SK-N-SH (cell line): ENCODE measurements around the gene CTLA4. TPM values are rescaled to one million over a fixed set of nuclear protein-coding genes. Genes with fewer than 3 reads are reported as not detected.

ENCODE experiments used
- CTCF ChIA-PET: fragments of 300-600, 350-600 bp; formaldehyde crosslinking; extraction: SDS; loops from one replicate; lab custom pipeline; 2021; lab: Yijun Ruan, JAX
- POLR2A ChIA-PET: fragments of 350-600 bp; sonication (Branson Sonifier 250); formaldehyde crosslinking; extraction: SDS; loops from one replicate; lab custom pipeline; 2020; ENCODE audit warnings: antibody characterized with exemption, inconsistent platforms; lab: Yijun Ruan, JAX
- DNase-seq: peaks from one replicate; pipeline ENCODE4 v3.0.0; 2012
- H2AFZ ChIP-seq: fragments of 200-600 bp; sonication (generic); 2 replicates; pipeline ENCODE4 v1.8.1; 2016; ENCODE audit warnings: antibody characterized with exemption, mild to moderate bottlenecking, low read depth
- H3F3A ChIP-seq: fragments of 200-600 bp; sonication (generic); replicated peaks from 2 replicates; pipeline ENCODE3; 2016; ENCODE audit warnings: antibody characterized with exemption, mild to moderate bottlenecking; ENCODE audit not compliant: insufficient read depth
- H3K27ac ChIP-seq, 2 experiments: fragments of 200-500 bp in 1 of 2; fragments of 200-600 bp in 1 of 2; sonication (Bioruptor generic) in 1 of 2; sonication (generic), shearing (Covaris generic) in 1 of 2; 2 replicates each; pipeline versions ENCODE4 v1.5.1 to v1.6.1; 2014 to 2016; ENCODE audit warnings: low read depth in 2 of 2, inconsistent platforms in 1 of 2, low read length in 1 of 2, mild to moderate bottlenecking in 1 of 2, mixed read lengths in 1 of 2
- H3K27me3 ChIP-seq: fragments of 200-600 bp; sonication (generic), shearing (Covaris generic); 2 replicates; pipeline ENCODE4 v1.6.1; 2016; ENCODE audit warnings: mixed run types; ENCODE audit not compliant: insufficient read depth
- H3K36me3 ChIP-seq, 2 experiments: fragments of 200-500 bp in 1 of 2; fragments of 200-600 bp in 1 of 2; sonication (Bioruptor generic) in 1 of 2; sonication (generic) in 1 of 2; replicated peaks in 1 of 2; 2 replicates each; pipeline versions ENCODE3 to v1.5.1; 2014 to 2016; ENCODE audit warnings: low read length in 1 of 2, mild to moderate bottlenecking in 1 of 2; ENCODE audit not compliant: insufficient read depth in 2 of 2, control insufficient read depth in 1 of 2
- H3K4me1 ChIP-seq, 2 experiments: fragments of 200-500 bp in 1 of 2; fragments of 200-600 bp in 1 of 2; sonication (Bioruptor generic) in 1 of 2; sonication (generic), shearing (Covaris generic) in 1 of 2; 2 replicates each; pipeline versions ENCODE4 v1.5.1 to v1.6.1; 2014 to 2016; ENCODE audit warnings: low read depth in 1 of 2, low read length in 1 of 2, mixed run types in 1 of 2; ENCODE audit not compliant: insufficient read depth in 2 of 2, control insufficient read depth in 1 of 2
- H3K4me2 ChIP-seq: fragments of 200-600 bp; sonication (generic), shearing (Covaris generic); 2 replicates; pipeline ENCODE4 v1.6.1; 2017; ENCODE audit warnings: mixed run types
- H3K4me3 ChIP-seq, 2 experiments: fragments of 200-500 bp in 1 of 2; fragments of 200-600 bp in 1 of 2; sonication (Bioruptor generic) in 1 of 2; sonication (generic), shearing (Covaris generic) in 1 of 2; 2 replicates each; pipeline versions ENCODE4 v1.5.1 to v1.8.1; 2014 to 2016; ENCODE audit warnings: low read depth in 2 of 2, inconsistent platforms in 1 of 2, low read length in 1 of 2, mild to moderate bottlenecking in 1 of 2, mixed read lengths in 1 of 2, moderate library complexity in 1 of 2
- H3K79me2 ChIP-seq: fragments of 200-600 bp; sonication (generic); 2 replicates; pipeline ENCODE4 v1.8.1; 2017; ENCODE audit warnings: mild to moderate bottlenecking; ENCODE audit not compliant: insufficient read depth
- H3K9ac ChIP-seq: fragments of 200-600 bp; sonication (generic); 2 replicates; pipeline ENCODE4 v1.6.1; 2017; ENCODE audit warnings: mixed run types
- H3K9me2 ChIP-seq: fragments of 200-600 bp; sonication (generic); 2 replicates; pipeline ENCODE4 v1.6.1; 2017; ENCODE audit warnings: mixed run types
- H3K9me3 ChIP-seq: fragments of 200-600 bp; sonication (generic); 2 replicates; pipeline ENCODE4 v1.6.1; 2017; ENCODE audit warnings: mixed run types, mild to moderate bottlenecking, moderate library complexity
- H4K20me1 ChIP-seq: fragments of 200-600 bp; sonication (generic); 2 replicates; pipeline ENCODE4 v1.6.1; 2017; ENCODE audit warnings: mild to moderate bottlenecking, mixed run types; ENCODE audit not compliant: insufficient read depth
- CHD2 ChIP-seq: fragments of 150-350 bp; IDR thresholded peaks from 2 replicates; pipeline ENCODE4 v1.6.1; 2018; ENCODE audit warnings: low read length; ENCODE audit not compliant: partially characterized antibody
- ELF1 ChIP-seq: IDR thresholded peaks from 2 replicates; pipeline ENCODE4 v1.4.0; 2012
- EP300 ChIP-seq, 2 experiments: IDR thresholded peaks; 2 replicates each; pipeline versions ENCODE4 v1.4.0 to v1.6.1; 2012; ENCODE audit warnings: borderline replicate concordance in 1 of 2, low read depth in 1 of 2, low read length in 1 of 2
- EZH2phosphoT487 ChIP-seq: fragments of 200-600 bp; sonication (generic); IDR thresholded peaks from 2 replicates; pipeline ENCODE4 v1.6.1; 2017; ENCODE audit warnings: low read depth, mixed run types, mild to moderate bottlenecking, antibody characterized with exemption, moderate library complexity, borderline replicate concordance
- FOXJ3 ChIP-seq: sonication (generic); formaldehyde crosslinking; IDR thresholded peaks from 2 replicates; pipeline ENCODE4 v1.5.1; 2020; ENCODE audit warnings: mild to moderate bottlenecking, missing genetic modification reagents
- FOXM1 ChIP-seq: IDR thresholded peaks from 2 replicates; pipeline ENCODE4 v1.4.0; 2012; ENCODE audit warnings: low read depth, mild to moderate bottlenecking
- GATA2 ChIP-seq: sonication (generic); formaldehyde crosslinking; IDR thresholded peaks from 2 replicates; pipeline ENCODE4 v1.5.0; 2020; ENCODE audit warnings: mild to moderate bottlenecking, missing genetic modification reagents
- MEF2A ChIP-seq: IDR thresholded peaks from 2 replicates; pipeline ENCODE4 v1.4.0; 2012; ENCODE audit warnings: low read depth, borderline replicate concordance
- NFIC ChIP-seq: IDR thresholded peaks from 2 replicates; pipeline ENCODE4 v1.4.0; 2012; ENCODE audit warnings: borderline replicate concordance
- NRF1 ChIP-seq: IDR thresholded peaks from 2 replicates; pipeline ENCODE4 v1.6.1; 2012; ENCODE audit warnings: low read depth, mild to moderate bottlenecking, low read length
- POLR2AphosphoS5 ChIP-seq: IDR thresholded peaks from 2 replicates; pipeline ENCODE4 v1.6.1; 2012; ENCODE audit warnings: low read depth, low read length
- RAD21 ChIP-seq: IDR thresholded peaks from 2 replicates; pipeline ENCODE4 v1.6.1; 2012; ENCODE audit warnings: mild to moderate bottlenecking, low read length
- RFX5 ChIP-seq: IDR thresholded peaks from 2 replicates; pipeline ENCODE4 v1.6.1; 2012; ENCODE audit warnings: mild to moderate bottlenecking, improper control_type of control experiment, low read length
- RXRA ChIP-seq: IDR thresholded peaks from 2 replicates; pipeline ENCODE4 v1.4.0; 2012; ENCODE audit warnings: low read depth, mild to moderate bottlenecking, borderline replicate concordance
- SMC3 ChIP-seq: IDR thresholded peaks from 2 replicates; pipeline ENCODE4 v1.6.1; 2012; ENCODE audit warnings: low read depth, low read length, improper control_type of control experiment
- TAF1 ChIP-seq: IDR thresholded peaks from 2 replicates; pipeline ENCODE4 v1.6.1; 2012; ENCODE audit warnings: low read depth, mild to moderate bottlenecking, low read length, moderate library complexity, borderline replicate concordance
- TCF12 ChIP-seq: IDR thresholded peaks from 2 replicates; pipeline ENCODE4 v1.4.0; 2012
- YY1 ChIP-seq: IDR thresholded peaks from 2 replicates; pipeline ENCODE4 v1.4.0; 2012; ENCODE audit warnings: low read depth, mild to moderate bottlenecking
- WGBS: methylation state at CpG from one replicate; pipeline ENCODE4 v1.1.6; 2017; ENCODE audit warnings: low lambda C conversion rate; 5-methylcytosine and 5-hydroxymethylcytosine counted together
- polyA plus RNA-seq, 3 experiments: library from polyadenylated mRNA; depleted of rRNA; stranded (reverse); fragments of >200 nt; gene quantifications; 2 replicates each; pipeline ENCODE4 v1.2.3, GENCODE V29; 2012
- TF ChIP-seq, protein P1 (sequence below): IDR thresholded peaks from 2 replicates; pipeline ENCODE4 v1.4.0; 2012; ENCODE audit warnings: low read depth, borderline replicate concordance
- TF ChIP-seq, protein P2 (sequence below): fragments of 150-350 bp; IDR thresholded peaks from 2 replicates; pipeline ENCODE4 v1.6.1; 2017; ENCODE audit warnings: antibody characterized with exemption, low read length, low read depth, borderline replicate concordance
- TF ChIP-seq, protein P3 (sequence below): IDR thresholded peaks from 2 replicates; pipeline ENCODE4 v1.4.0; 2012; ENCODE audit warnings: low read depth, borderline replicate concordance
- TF ChIP-seq, protein P4 (sequence below): fragments of 150-350 bp; IDR thresholded peaks from 2 replicates; pipeline ENCODE4 v1.6.1; 2016; ENCODE audit warnings: mild to moderate bottlenecking, low read depth, low read length

The CTLA4 gene
- polyA plus RNA-seq, 1 of the 3 experiments (the other 2 are of a cell fraction): not detected

DNA sequence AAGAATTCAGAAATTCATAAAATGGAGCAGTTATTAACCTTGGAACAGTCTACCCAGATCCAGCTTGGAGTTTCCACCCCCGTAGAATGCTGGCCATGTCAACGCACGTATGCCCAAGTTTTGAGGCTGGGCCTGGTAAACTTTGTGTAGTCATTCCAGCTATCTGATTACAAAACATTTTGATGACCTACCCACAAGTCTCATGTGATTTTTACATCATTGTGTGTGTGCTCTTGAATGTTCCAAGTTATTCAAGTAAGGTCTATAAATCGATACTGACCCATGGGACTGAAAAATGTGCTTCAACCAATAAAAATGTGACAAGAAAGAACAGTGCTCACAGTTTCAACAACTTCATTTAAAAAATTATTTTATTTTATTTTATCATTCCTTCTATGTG lies 36.5 kb downstream of the CTLA4 start:
- TF ChIP-seq RFX5 (no peak), TCF12 (no peak), FOXM1 (no peak), TAF1 (no peak), MEF2A (no peak), ELF1 (no peak), EP300 (IDR thresholded peaks at IDR 0.05; ENCODE audit: borderline replicate concordance in 1 of 2, low read depth in 1 of 2, low read length in 1 of 2) (no peak), GATA2 (no peak), EZH2phosphoT487 (no peak), CHD2 (no peak)
- TF ChIP-seq, protein P1, sequence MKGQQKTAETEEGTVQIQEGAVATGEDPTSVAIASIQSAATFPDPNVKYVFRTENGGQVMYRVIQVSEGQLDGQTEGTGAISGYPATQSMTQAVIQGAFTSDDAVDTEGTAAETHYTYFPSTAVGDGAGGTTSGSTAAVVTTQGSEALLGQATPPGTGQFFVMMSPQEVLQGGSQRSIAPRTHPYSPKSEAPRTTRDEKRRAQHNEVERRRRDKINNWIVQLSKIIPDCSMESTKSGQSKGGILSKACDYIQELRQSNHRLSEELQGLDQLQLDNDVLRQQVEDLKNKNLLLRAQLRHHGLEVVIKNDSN: no peak
- Histone ChIP-seq H3K4me1 (no peaks in the 10 kb centered on the region), H3K79me2 (no peaks in the 10 kb centered on the region), H4K20me1 (no peaks in the 10 kb centered on the region), H3K9me2 (no peaks in the 10 kb centered on the region), H2AFZ (no peak overlapping the region), H3F3A (no peaks in the 10 kb centered on the region), H3K9ac (no peak overlapping the region), H3K9me3 (peaks cover 7% of the 10 kb centered on the region; the same call in 1 of the 2 replicates), H3K27ac (no peak overlapping the region), H3K4me3 (no peak overlapping the region), H3K4me2 (no peak overlapping the region), H3K27me3 (no peaks in the 10 kb centered on the region), H3K36me3 (no peaks in the 10 kb centered on the region)
- ChIA-PET POLR2A (no interaction called here), CTCF (interaction anchor here (0.6 to 0.7 kb wide), 2 partner anchors 17 to 732 kb away, joined by 3 read pairs; no protein-coding TSS in a partner anchor)
- DNase-seq: no peak
- WGBS: 73% methylated on average over 4 of the region's 4 CpGs

DNA sequence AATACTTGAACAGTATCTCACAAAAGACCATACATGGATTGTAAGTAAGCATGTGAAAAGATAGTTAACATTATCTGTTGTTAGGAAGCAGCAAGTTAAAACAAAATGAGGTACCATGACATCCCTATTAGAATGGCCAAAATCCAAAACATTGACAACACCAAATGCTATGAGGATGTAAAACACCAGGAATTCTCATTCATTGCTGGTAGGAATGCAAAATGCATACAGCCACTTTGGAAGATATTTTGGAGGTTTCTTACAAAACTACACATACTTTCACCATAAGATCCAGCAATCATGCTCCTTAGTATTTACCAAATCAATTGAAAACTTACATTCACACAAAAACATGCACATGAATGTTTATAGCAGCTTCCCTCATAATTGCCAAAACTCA lies 38.1 kb downstream of the CTLA4 start:
- no peak overlapping the region for H3K4me2 ChIP-seq
- no peaks in the 10 kb centered on the region for H3K9me2 ChIP-seq
- H3F3A ChIP-seq: no peaks in the 10 kb centered on the region
- DNase-seq: no peak
- H2AFZ ChIP-seq: no peak overlapping the region
- H3K4me3 ChIP-seq: no peak overlapping the region
- no peak overlapping the region for H3K9ac ChIP-seq
- ChIA-PET POLR2A (no interaction called here), CTCF (no interaction called here)
- peaks cover 7% of the 10 kb centered on the region; the same call in 1 of the 2 replicates for H3K9me3 ChIP-seq
- no peaks in the 10 kb centered on the region for H3K27me3 ChIP-seq
- no peak overlapping the region for H3K27ac ChIP-seq
- H4K20me1 ChIP-seq: no peaks in the 10 kb centered on the region
- no peaks in the 10 kb centered on the region for H3K79me2 ChIP-seq
- no peaks in the 10 kb centered on the region for H3K4me1 ChIP-seq
- H3K36me3 ChIP-seq: no peaks in the 10 kb centered on the region
- TF ChIP-seq SMC3: no peak
- TF ChIP-seq, protein P2, sequence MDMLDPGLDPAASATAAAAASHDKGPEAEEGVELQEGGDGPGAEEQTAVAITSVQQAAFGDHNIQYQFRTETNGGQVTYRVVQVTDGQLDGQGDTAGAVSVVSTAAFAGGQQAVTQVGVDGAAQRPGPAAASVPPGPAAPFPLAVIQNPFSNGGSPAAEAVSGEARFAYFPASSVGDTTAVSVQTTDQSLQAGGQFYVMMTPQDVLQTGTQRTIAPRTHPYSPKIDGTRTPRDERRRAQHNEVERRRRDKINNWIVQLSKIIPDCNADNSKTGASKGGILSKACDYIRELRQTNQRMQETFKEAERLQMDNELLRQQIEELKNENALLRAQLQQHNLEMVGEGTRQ: no peak
- no peak for TF ChIP-seq NFIC
- no peak for TF ChIP-seq ELF1
- no peak for TF ChIP-seq POLR2AphosphoS5
- TF ChIP-seq RXRA: no peak
- no peak for TF ChIP-seq FOXM1
- TF ChIP-seq, protein P3, sequence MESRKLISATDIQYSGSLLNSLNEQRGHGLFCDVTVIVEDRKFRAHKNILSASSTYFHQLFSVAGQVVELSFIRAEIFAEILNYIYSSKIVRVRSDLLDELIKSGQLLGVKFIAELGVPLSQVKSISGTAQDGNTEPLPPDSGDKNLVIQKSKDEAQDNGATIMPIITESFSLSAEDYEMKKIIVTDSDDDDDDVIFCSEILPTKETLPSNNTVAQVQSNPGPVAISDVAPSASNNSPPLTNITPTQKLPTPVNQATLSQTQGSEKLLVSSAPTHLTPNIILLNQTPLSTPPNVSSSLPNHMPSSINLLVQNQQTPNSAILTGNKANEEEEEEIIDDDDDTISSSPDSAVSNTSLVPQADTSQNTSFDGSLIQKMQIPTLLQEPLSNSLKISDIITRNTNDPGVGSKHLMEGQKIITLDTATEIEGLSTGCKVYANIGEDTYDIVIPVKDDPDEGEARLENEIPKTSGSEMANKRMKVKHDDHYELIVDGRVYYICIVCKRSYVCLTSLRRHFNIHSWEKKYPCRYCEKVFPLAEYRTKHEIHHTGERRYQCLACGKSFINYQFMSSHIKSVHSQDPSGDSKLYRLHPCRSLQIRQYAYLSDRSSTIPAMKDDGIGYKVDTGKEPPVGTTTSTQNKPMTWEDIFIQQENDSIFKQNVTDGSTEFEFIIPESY: no peak
- no peak for TF ChIP-seq YY1
- TF ChIP-seq NRF1: no peak
- no peak for TF ChIP-seq EP300 (IDR thresholded peaks at IDR 0.05; ENCODE audit: borderline replicate concordance in 1 of 2, low read depth in 1 of 2, low read length in 1 of 2)
- TF ChIP-seq, protein P4, sequence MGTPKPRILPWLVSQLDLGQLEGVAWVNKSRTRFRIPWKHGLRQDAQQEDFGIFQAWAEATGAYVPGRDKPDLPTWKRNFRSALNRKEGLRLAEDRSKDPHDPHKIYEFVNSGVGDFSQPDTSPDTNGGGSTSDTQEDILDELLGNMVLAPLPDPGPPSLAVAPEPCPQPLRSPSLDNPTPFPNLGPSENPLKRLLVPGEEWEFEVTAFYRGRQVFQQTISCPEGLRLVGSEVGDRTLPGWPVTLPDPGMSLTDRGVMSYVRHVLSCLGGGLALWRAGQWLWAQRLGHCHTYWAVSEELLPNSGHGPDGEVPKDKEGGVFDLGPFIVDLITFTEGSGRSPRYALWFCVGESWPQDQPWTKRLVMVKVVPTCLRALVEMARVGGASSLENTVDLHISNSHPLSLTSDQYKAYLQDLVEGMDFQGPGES: no peak
- TF ChIP-seq RAD21: no peak
- no peak for TF ChIP-seq FOXJ3 (CRISPR knock-in tag)
